8988T (cell line): ENCODE measurements around the gene ELAVL1.

Experiments
- DNase-seq: peaks from one replicate; pipeline ENCODE4 v3.0.0; 2011

The ELAVL1 gene

DNA sequence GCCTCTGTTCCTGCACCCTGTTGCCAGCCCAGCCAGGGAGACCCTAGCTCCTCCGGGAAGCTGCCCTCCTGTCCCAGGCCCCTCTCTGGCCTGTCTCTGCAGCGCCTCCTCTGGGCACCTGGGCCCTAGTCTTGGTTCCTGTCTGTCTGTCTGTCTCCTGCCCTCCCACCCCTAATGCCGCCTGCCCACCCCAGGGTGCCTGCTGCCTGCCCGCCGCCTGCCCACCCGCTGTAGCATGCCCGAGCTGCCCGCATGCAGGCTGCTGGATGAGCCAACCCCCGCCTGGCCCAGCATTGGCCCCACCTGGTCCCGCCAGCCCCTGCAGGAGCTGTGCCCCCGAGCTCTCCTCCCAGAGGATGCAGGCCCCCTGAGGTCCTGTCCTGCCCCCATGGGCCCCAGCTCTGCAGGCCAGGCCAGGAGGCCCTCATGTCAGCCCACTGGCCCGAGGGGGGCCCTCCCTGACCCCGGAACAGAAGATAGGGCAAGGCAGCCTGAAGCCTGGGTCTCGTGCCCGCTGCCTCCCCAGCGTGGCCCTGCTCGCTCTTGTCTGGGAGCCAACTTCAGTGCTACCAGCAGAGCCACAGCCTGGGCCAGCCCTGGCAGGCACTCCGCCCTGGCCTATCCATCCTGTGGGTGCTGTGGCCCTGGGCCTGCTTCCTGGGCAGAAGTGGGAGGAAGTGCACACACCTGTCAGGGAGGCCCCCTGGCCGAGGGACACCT is 96.5 kb downstream of the ELAVL1 start:
- DNase-seq = no peak
